Caco-2 (cell line): ENCODE measurements around the gene DPP10. TPM values are rescaled to one million over a fixed set of nuclear protein-coding genes. Genes with fewer than 3 reads are reported as not detected.
A peak's percentile ranks its signal among the peaks of the same experiment; 100 is the strongest.

Experiments used
- BruUV-seq: library from RNA; stranded (reverse); fragments of 400-500 nt; replicated peaks from 2 replicates; lab custom pipeline; 2021; lab: Mats Ljungman, UMichigan
- CTCF ChIA-PET: fragments of 300-600 bp; sonication (Branson Sonifier 250); formaldehyde crosslinking; loops from one replicate; lab custom pipeline; 2022; ENCODE audit warnings: antibody characterized with exemption; lab: Charles Lee
- POLR2A ChIA-PET: fragments of 300-600 bp; sonication (Branson Sonifier 250); formaldehyde crosslinking; loops from one replicate; lab custom pipeline; 2022; ENCODE audit warnings: antibody characterized with exemption; lab: Charles Lee
- DNase-seq, 2 experiments: peaks; one replicate each; pipeline versions ENCODE4 v3.0.0 to v3.0.0-alpha.2; 2020 to 2022
- H3K27me3 ChIP-seq: replicated peaks from 2 replicates; pipeline ENCODE4 v1.6.0; 2011; ENCODE audit warnings: low read length; ENCODE audit not compliant: control insufficient read depth, insufficient read depth
- H3K36me3 ChIP-seq: 2 replicates; pipeline ENCODE4 v1.5.1; 2011; ENCODE audit warnings: low read length; ENCODE audit not compliant: control insufficient read depth, insufficient read depth
- H3K4me1 ChIP-seq: fragments of 250-450 bp; sonication (Bioruptor Pico); 2 replicates; pipeline ENCODE4 v1.5.1; 2020; ENCODE audit warnings: mild to moderate bottlenecking
- H3K4me3 ChIP-seq: 2 replicates; pipeline ENCODE4 v1.5.1; 2011; ENCODE audit warnings: low read depth, mild to moderate bottlenecking, control low read depth, low read length
- H3K9me3 ChIP-seq: fragments of 250-450 bp; sonication (Bioruptor Pico); 2 replicates; pipeline ENCODE4 v1.5.1; 2020; ENCODE audit warnings: mild to moderate bottlenecking, moderate library complexity
- H3K27ac Mint-ChIP-seq: one replicate; pipeline ENCODE4 v1.8.0; 2022; ENCODE audit warnings: mixed read lengths; ENCODE audit not compliant: unreplicated experiment
- H3K27me3 Mint-ChIP-seq: one replicate; pipeline ENCODE4 v1.8.0; 2022; ENCODE audit warnings: mixed read lengths; ENCODE audit not compliant: insufficient read depth, unreplicated experiment
- H3K36me3 Mint-ChIP-seq: one replicate; pipeline ENCODE4 v1.8.0; 2022; ENCODE audit warnings: mild to moderate bottlenecking, mixed read lengths; ENCODE audit not compliant: insufficient read depth, unreplicated experiment
- H3K4me1 Mint-ChIP-seq: one replicate; pipeline ENCODE4 v1.8.0; 2022; ENCODE audit warnings: low read depth, mixed read lengths; ENCODE audit not compliant: unreplicated experiment
- H3K4me3 Mint-ChIP-seq: one replicate; pipeline ENCODE4 v1.8.0; 2022; ENCODE audit warnings: mild to moderate bottlenecking, moderate library complexity, mixed read lengths; ENCODE audit not compliant: unreplicated experiment
- H3K9me3 Mint-ChIP-seq: one replicate; pipeline ENCODE4 v1.8.0; 2022; ENCODE audit warnings: mixed read lengths; ENCODE audit not compliant: unreplicated experiment
- CTCF ChIP-seq, 2 experiments: fragments of 200-600 bp in 1 of 2; IDR thresholded peaks; 1 replicate in 1 of 2; 2 replicates in 1 of 2; pipeline versions ENCODE4 v1.5.1 to v1.8.0; 2011 to 2022; ENCODE audit warnings: antibody characterized with exemption in 1 of 2, control low read depth in 1 of 2, inconsistent platforms in 1 of 2, low read depth in 1 of 2, low read length in 1 of 2, mild to moderate bottlenecking in 1 of 2, moderate library complexity in 1 of 2; ENCODE audit not compliant: insufficient read depth in 1 of 2, severe bottlenecking in 1 of 2, unreplicated experiment in 1 of 2
- intact Hi-C: fragments of 100-400 bp; cut with micrococcal nuclease; formaldehyde crosslinking; loops from one replicate; pipeline ENCODE4 v1.10.0; 2022; ENCODE audit not compliant: unreplicated experiment
- total RNA-seq: library from RNA; stranded (reverse); gene quantifications from 2 replicates; pipeline ENCODE4 v1.2.3, GENCODE V29; 2022

The DPP10 gene
- total RNA-seq, 1 experiment from 2014 or later: not detected

DNA sequence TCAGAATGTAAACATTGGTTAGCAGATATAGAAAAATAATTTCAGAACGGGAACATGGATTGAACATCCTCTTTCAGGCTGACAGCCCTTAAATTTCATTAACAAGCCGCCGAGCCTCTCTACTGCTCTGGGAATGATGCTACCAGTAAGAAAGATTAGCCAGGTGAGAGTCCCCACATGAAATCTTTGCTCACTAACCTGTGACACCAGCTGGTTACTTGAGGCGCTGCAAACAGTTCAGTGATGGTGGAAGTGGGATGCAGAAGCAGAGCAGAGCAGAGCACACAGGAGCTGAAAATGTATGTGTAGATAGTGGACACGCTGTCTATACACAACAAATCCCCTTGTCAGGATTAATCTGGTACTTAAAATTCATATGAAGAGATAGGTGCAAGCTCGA lies 721.1 kb downstream of the DPP10 start:
- no TSS peak for BruUV-seq
- H3K27me3 Mint-ChIP-seq: peaks cover 3% of the 10 kb centered on the region
- no peaks in the 10 kb centered on the region for H3K4me1 ChIP-seq
- H3K4me3 Mint-ChIP-seq: no peak overlapping the region
- no peaks in the 10 kb centered on the region for H3K27me3 ChIP-seq
- peaks cover 4% of the 10 kb centered on the region; the same call in 1 of the 2 replicates for H3K9me3 ChIP-seq
- H3K4me1 Mint-ChIP-seq: no peaks in the 10 kb centered on the region
- H3K4me3 ChIP-seq: no peak overlapping the region
- intact Hi-C loops: no loop called here
- POLR2A ChIA-PET: no interaction called here
- no peaks in the 10 kb centered on the region for H3K36me3 Mint-ChIP-seq
- no peaks in the 10 kb centered on the region for H3K36me3 ChIP-seq
- no peak overlapping the region for H3K27ac Mint-ChIP-seq
- no peak for TF ChIP-seq CTCF (IDR thresholded peaks at IDR 0.05; ENCODE audit: insufficient read depth in 1 of 2, low read depth in 1 of 2, low read length in 1 of 2, severe bottlenecking in 1 of 2, unreplicated experiment in 1 of 2)
- CTCF ChIA-PET: no interaction called here
- H3K9me3 Mint-ChIP-seq: no peaks in the 10 kb centered on the region
- peak in 1 of 2 experiments; percentile 4 for DNase-seq

DNA sequence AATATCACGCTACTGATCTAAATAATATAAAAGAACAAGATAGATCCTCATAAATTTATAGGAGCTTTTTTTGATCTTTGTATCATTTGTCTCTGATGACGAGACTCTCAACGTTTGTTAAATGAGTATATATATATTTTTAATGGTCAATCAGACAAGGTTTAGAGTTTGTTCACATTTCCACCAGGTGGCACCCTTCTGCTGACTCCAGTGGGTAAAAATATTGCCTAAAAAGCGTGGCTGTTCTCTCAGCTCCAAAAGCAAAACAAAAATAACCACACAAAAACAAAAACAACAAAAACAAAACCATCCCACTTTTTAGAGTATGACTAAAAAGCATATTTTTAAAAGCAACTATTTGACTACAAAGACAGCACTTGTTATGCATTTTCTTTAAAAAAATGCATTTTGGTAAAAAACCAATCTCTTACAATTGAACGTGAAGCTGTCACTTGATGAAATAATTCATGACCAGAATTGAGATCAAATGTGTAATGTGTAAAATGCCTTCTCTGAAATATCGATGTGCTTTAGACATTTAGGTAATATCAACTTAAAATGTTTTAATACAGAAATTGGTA lies 723.2 kb downstream of the DPP10 start:
- ChIA-PET CTCF (interaction anchor here (0.8 kb wide), 1 partner anchor 56 kb away, joined by 4 read pairs; no protein-coding TSS in a partner anchor), POLR2A (no interaction called here)

DNA sequence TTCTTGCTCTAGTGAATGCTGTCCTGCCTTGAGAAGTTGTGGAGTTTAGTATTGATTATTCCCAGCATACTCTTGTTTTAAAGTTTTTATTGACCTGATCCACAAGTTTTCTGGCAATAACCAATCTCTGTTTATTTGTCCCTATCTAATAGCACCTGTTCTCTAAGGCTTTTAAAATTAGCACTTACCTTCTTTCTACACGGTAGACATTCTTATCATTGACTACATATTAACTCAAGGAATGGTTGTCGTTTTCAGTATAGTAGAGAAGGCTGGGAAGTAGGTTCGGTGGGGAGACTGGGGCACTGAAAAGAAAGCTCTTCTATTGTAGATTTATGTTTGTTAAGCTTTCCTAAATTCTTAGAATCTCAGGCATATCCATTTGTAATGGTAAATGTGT lies 726.0 kb downstream of the DPP10 start:
- H3K4me1 ChIP-seq: no peaks in the 10 kb centered on the region
- no peaks in the 10 kb centered on the region for H3K27me3 ChIP-seq
- H3K4me1 Mint-ChIP-seq: no peaks in the 10 kb centered on the region
- ChIA-PET CTCF (no interaction called here), POLR2A (no interaction called here)
- no peaks in the 10 kb centered on the region for H3K9me3 ChIP-seq
- no peak overlapping the region for H3K4me3 ChIP-seq
- H3K27ac Mint-ChIP-seq: no peak overlapping the region
- no peak for TF ChIP-seq CTCF (IDR thresholded peaks at IDR 0.05; ENCODE audit: insufficient read depth in 1 of 2, low read depth in 1 of 2, low read length in 1 of 2, severe bottlenecking in 1 of 2, unreplicated experiment in 1 of 2)
- intact Hi-C loops: no loop called here
- no peaks in the 10 kb centered on the region for H3K9me3 Mint-ChIP-seq
- no peak for DNase-seq
- no peak overlapping the region for H3K4me3 Mint-ChIP-seq
- no TSS peak for BruUV-seq
- H3K36me3 ChIP-seq: no peaks in the 10 kb centered on the region
- no peaks in the 10 kb centered on the region for H3K36me3 Mint-ChIP-seq
- peaks cover 6% of the 10 kb centered on the region for H3K27me3 Mint-ChIP-seq

More for the DNA sequence above, 723.2 kb downstream of the DPP10 start:
- no peaks in the 10 kb centered on the region for H3K27me3 ChIP-seq
- intact Hi-C loops: loop anchor here (1.0 kb wide), 2 partner anchors 29 to 486 kb away; no protein-coding TSS in a partner anchor
- H3K27ac Mint-ChIP-seq: no peak overlapping the region
- no peak overlapping the region for H3K4me3 ChIP-seq
- no peaks in the 10 kb centered on the region for H3K36me3 Mint-ChIP-seq
- H3K9me3 ChIP-seq: no peaks in the 10 kb centered on the region
- no TSS peak for BruUV-seq
- no peaks in the 10 kb centered on the region for H3K4me1 ChIP-seq
- TF ChIP-seq CTCF (IDR thresholded peaks at IDR 0.05; ENCODE audit: insufficient read depth in 1 of 2, low read depth in 1 of 2, low read length in 1 of 2, severe bottlenecking in 1 of 2, unreplicated experiment in 1 of 2): peak; percentile 58 to 66
- H3K36me3 ChIP-seq: no peaks in the 10 kb centered on the region
- H3K4me3 Mint-ChIP-seq: no peak overlapping the region
- peaks cover 3% of the 10 kb centered on the region for H3K27me3 Mint-ChIP-seq
- no peaks in the 10 kb centered on the region for H3K9me3 Mint-ChIP-seq
- H3K4me1 Mint-ChIP-seq: no peaks in the 10 kb centered on the region
- peak in 1 of 2 experiments; percentile 34 for DNase-seq
